Kidney (tissue), 14 donors: ENCODE measurements around the gene METTL23. TPM values are rescaled to one million over a fixed set of nuclear protein-coding genes. Genes with fewer than 3 reads are reported as not detected.

Experiments
- DNase-seq, 5 donors: peaks; one replicate each; pipeline ENCODE4 v3.0.0-alpha.2; 2013 to 2020
- FAIRE-seq: peaks from 2 replicates; lab custom pipeline; 2012; peaks lifted over from hg19 to GRCh38; lab: Jason Lieb, UNC
- H3K27ac ChIP-seq, 2 donors: one replicate each; pipeline ENCODE4 v1.7.0; 2013; ENCODE audit warnings: low read depth in 2 of 2, low read length in 2 of 2, inconsistent platforms in 1 of 2
- H3K27me3 ChIP-seq: one replicate; pipeline ENCODE4 v1.7.1; 2013; ENCODE audit warnings: low read length, inconsistent platforms; ENCODE audit not compliant: control insufficient read depth, insufficient read depth
- H3K36me3 ChIP-seq, 3 donors: one replicate each; pipeline versions ENCODE4 v1.7.0 to v1.7.1; 2013; ENCODE audit warnings: low read length in 3 of 3, control low read depth in 1 of 3, inconsistent platforms in 1 of 3; ENCODE audit not compliant: insufficient read depth in 3 of 3, control insufficient read depth in 2 of 3
- H3K4me1 ChIP-seq, 3 donors: one replicate each; pipeline versions ENCODE4 v1.7.0 to v1.7.1; 2013; ENCODE audit warnings: low read length in 3 of 3, inconsistent platforms in 1 of 3, low read depth in 1 of 3; ENCODE audit not compliant: control insufficient read depth in 2 of 3, insufficient read depth in 2 of 3
- H3K4me3 ChIP-seq, 3 donors: one replicate each; pipeline versions ENCODE4 v1.7.0 to v1.8.1; 2013; ENCODE audit warnings: low read length in 3 of 3, control low read depth in 1 of 3, inconsistent platforms in 1 of 3
- H3K9ac ChIP-seq, 3 donors: one replicate each; pipeline versions ENCODE4 v1.7.0 to v1.7.1; 2013; ENCODE audit warnings: low read length in 3 of 3, control low read depth in 1 of 3, inconsistent platforms in 1 of 3
- H3K9me3 ChIP-seq, 3 donors: one replicate each; pipeline versions ENCODE4 v1.7.0 to v1.7.1; 2013; ENCODE audit warnings: low read length in 3 of 3, control low read depth in 1 of 3, inconsistent platforms in 1 of 3; ENCODE audit not compliant: control insufficient read depth in 2 of 3, insufficient read depth in 1 of 3
- intact Hi-C: fragments of 100-400 bp; cut with DNase I; formaldehyde crosslinking; loops from one replicate; pipeline ENCODE4 v1.11.1; 2022
- polyA plus RNA-seq: library from polyadenylated mRNA; stranded (reverse); fragments of 350-450 nt; fragmentation: Illumina TruSeq; extraction: RNeasy Lipid Tissue Mini Kit (QIAGEN cat#74804); gene quantifications from one replicate; pipeline ENCODE4 v1.2.3, GENCODE V29; 2014; ENCODE audit warnings: low read depth, low replicate concordance; ENCODE audit not compliant: insufficient read depth
- total RNA-seq: library from RNA; stranded (reverse); fragmentation: NEBNext Ultra II Directional; extraction: Animal tissue kit (Norgen Biotek cat#: 25700); gene quantifications from one replicate; pipeline ENCODE4 v1.2.1, GENCODE V29; 2021
- TF ChIP-seq, protein P1 (sequence below): IDR thresholded peaks from 3 replicates; pipeline ENCODE4 v1.5.1; 2012; ENCODE audit warnings: mild to moderate bottlenecking, moderate library complexity, borderline replicate concordance; ENCODE audit not compliant: insufficient read depth; ENCODE audit errors: extremely low read depth
- donor health status: control.
- donor health status: control.
- donor health status: control.
- donor health status: control.
- donor health status: control.
- donor health status: DM: yes; HTN: yes; CAD: no.
- donor health status: Normal renal cell carcinoma (clear cell type).

METTL23 gene
- total and polyA plus RNA-seq, 2 donors from 2014 or later: 38.2 to 53.0 TPM

DNA sequence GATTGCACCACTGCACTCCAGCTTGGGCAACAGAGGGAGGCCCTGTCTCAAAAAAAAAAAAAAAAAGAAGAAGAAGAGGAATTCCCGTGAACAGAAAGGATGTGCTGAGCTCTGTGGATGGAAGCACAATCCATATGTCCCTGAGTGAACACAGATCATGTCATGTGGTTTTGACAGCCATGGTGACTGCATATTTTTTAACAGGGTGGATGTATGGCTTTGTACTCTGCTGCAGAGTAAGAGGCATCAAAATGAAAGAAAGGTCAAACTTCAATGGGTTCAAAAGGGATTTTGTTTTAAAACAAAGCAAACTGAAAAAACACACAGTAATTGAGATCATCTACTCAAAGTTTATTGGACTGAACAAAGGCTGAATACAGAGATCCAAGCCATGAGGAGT lies 47.4 kb upstream of the METTL23 start:
- peaks cover 0 to 2% (median 0%) of the 10 kb centered on the region in 3 donors for H3K4me1 ChIP-seq
- no peak overlapping the region for H3K9ac ChIP-seq
- no peaks in the 10 kb centered on the region for H3K27me3 ChIP-seq
- H3K4me3 ChIP-seq: no peak overlapping the region
- H3K36me3 ChIP-seq: peaks cover 0 to 7% (median 0%) of the 10 kb centered on the region in 3 donors
- intact Hi-C loops: no loop called here
- no peak for FAIRE-seq
- TF ChIP-seq, protein P1, sequence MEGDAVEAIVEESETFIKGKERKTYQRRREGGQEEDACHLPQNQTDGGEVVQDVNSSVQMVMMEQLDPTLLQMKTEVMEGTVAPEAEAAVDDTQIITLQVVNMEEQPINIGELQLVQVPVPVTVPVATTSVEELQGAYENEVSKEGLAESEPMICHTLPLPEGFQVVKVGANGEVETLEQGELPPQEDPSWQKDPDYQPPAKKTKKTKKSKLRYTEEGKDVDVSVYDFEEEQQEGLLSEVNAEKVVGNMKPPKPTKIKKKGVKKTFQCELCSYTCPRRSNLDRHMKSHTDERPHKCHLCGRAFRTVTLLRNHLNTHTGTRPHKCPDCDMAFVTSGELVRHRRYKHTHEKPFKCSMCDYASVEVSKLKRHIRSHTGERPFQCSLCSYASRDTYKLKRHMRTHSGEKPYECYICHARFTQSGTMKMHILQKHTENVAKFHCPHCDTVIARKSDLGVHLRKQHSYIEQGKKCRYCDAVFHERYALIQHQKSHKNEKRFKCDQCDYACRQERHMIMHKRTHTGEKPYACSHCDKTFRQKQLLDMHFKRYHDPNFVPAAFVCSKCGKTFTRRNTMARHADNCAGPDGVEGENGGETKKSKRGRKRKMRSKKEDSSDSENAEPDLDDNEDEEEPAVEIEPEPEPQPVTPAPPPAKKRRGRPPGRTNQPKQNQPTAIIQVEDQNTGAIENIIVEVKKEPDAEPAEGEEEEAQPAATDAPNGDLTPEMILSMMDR: no peak
- DNase-seq: no peak
- H3K9me3 ChIP-seq: no peaks in the 10 kb centered on the region
- H3K27ac ChIP-seq: no peak overlapping the region

DNA sequence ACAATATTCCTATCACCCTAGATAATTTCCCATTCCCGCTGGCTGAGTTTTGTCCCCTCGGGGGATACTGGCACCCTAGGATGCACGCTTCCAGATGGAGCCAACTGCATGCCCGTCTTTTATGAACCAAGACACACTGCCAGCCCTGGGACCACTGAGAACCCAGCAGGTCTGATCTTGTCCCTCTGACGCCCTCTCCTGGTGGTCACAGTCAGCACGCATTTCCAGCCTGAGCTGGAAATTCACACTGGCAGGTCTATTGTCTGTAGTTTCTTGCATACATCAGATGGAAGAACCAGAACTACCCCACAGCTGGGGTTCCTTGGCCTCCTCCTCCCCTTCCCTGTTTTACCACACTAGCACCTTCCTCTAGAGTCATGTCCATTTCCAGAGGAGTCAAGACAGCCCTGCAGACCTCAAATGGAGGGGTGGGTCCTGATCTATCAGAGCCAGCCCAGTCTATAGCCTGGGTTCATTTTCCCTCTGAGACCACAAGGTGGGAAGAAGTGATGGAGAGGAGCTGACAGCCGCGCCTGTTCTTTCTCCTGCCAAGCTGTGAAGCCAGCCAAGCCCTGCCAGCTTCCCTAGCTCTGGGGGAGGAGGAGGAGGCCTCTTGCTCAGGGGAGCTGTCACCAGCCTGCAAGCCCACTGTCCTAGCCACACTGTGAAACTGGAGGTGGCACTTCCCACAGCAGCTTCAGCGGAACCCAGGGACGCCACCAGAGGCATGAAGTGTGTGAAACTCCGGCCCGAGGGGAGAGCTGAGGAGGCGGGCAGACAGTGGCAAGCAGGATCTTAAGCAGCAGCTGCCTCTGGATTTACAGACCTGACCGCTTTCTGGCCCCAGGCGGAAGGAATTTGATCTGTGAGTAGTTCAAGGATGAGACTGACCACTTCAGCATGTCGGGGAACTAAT lies 45.2 kb upstream of the METTL23 start:
- H3K9ac ChIP-seq: no peak overlapping the region
- H3K36me3 ChIP-seq: peaks cover 0 to 7% (median 0%) of the 10 kb centered on the region in 3 donors

DNA sequence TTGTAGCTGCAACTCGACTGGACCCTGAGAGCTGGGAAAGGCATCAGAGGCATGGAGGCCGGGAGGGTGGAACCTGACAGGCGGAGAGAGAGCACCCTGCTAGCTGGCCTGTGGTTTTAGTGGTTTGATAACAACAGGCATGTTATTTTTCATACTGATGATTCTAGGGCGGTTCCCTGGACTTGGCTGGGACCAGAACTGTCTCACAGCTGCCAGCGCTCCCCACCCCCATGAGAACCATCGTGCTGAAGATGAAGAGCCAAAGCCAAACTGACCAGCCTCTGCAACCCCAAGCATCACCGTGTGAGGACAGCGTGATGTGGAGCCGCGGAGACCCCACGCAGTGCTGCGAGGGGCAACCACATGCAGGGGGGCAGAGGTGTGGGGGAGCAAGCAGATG lies 44.3 kb upstream of the METTL23 start:
- no peak for FAIRE-seq
- intact Hi-C loops: no loop called here
- no peak overlapping the region for H3K27ac ChIP-seq
- H3K36me3 ChIP-seq: peaks cover 0 to 7% (median 0%) of the 10 kb centered on the region in 3 donors
- TF ChIP-seq, protein P1: no peak
- H3K9me3 ChIP-seq: no peaks in the 10 kb centered on the region
- H3K9ac ChIP-seq: no peak overlapping the region
- peak in 1 of 5 donors; percentile 64 for DNase-seq
- peaks cover 0 to 2% (median 0%) of the 10 kb centered on the region in 3 donors for H3K4me1 ChIP-seq
- H3K27me3 ChIP-seq: no peaks in the 10 kb centered on the region
- H3K4me3 ChIP-seq: no peak overlapping the region

More for the DNA sequence above, 45.2 kb upstream of the METTL23 start:
- DNase-seq: peak; percentile 80 to 92 (median 90)
- no peak for FAIRE-seq
- intact Hi-C loops: no loop called here
- TF ChIP-seq, protein P1: peak; percentile 85
- Histone ChIP-seq H3K27ac (no peak overlapping the region), H3K27me3 (no peaks in the 10 kb centered on the region), H3K9me3 (no peaks in the 10 kb centered on the region), H3K4me3 (no peak overlapping the region), H3K4me1 (peaks cover 0 to 2% (median 0%) of the 10 kb centered on the region in 3 donors)
